Transverse colon (tissue), 3 donors: ENCODE results near the gene RBM42.

Experiments
- CTCF ChIP-seq, 5 experiments: fragments of 200-600 bp in 3 of 5; fragments of 450-650 bp in 2 of 5; sonication (generic) in 3 of 5; IDR thresholded peaks; 1 replicate in 2 of 5; 2 replicates in 3 of 5; pipeline ENCODE4 v1.5.1; 2016 to 2017; ENCODE audit warnings: antibody characterized with exemption in 5 of 5, inconsistent platforms in 3 of 5, mild to moderate bottlenecking in 2 of 5, moderate library complexity in 1 of 5
- POLR2A ChIP-seq: fragments of 450-650 bp; IDR thresholded peaks from one replicate; pipeline ENCODE4 v1.6.1; 2016; ENCODE audit warnings: antibody characterized with exemption, mild to moderate bottlenecking, moderate library complexity

GRCh38 chr19:35644987-35645679, 16.3 kb downstream of the RBM42 start:
- TF ChIP-seq POLR2A (no peak), CTCF (IDR thresholded peaks at IDR 0.05) (no peak)
